AG08396 (cell line): ENCODE data around the gene RASSF1.
A peak's percentile ranks its signal among the peaks of the same experiment; 100 is the strongest.

Source experiments
- DNase-seq: peaks from one replicate; pipeline ENCODE4 v3.0.0; 2012; ENCODE audit warnings: low spot score, mixed read lengths

The RASSF1 gene

DNA sequence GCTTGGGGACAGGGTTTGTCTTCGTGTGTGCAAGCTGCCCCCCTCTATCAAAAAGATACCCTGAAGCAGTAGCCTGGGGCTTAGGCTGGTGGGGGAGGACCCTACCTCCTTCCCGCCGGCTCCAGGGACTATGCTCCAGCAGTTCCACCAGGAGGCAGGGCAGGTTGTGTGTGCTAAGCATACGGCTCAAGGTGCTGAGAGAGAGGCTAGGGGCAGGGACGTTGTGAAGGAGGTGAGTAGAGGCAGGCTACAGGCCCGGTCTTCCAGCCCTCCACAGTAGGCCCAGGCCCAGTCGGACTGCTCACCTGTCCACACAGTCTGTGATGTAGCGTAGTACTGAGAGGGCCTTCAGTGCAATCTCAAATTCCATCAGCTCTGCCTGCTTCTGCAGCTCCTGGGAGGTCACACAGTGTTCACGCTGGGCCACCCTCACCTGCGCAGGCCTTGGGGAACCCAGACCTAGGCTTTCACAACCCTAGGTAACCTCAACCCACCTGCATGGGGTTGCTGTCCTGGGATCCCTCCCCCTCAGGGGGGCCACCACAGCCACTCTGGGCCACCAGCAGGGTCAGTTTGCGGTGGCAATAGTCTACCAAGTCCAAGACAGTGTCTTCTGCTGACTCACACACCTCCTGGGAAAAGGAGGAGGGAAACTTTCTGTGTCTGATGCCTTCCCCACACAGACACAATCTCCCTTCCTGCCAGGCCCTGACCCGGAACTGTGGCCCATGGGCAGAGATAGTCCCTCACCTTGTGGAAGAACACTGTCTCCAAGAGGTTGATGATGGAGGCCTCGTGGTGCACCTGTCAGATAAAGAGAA lies 2.4 kb upstream of the RASSF1 start:
- DNase-seq = no peak

- DNase-seq = no peak
Measured at GRCh38 chr3:50341996-50342650, 1.5 kb upstream of the RASSF1 start.

- no peak for DNase-seq
Measured at GRCh38 chr3:50341537-50341936, 901 bp upstream of the RASSF1 start.

GRCh38 chr3:50340147-50340447 lies 539 bp downstream of the RASSF1 start:
- DNase-seq = no peak

- DNase-seq = peak; percentile 63
Measured at GRCh38 chr3:50339485-50340146, 1.0 kb downstream of the RASSF1 start.

DNA sequence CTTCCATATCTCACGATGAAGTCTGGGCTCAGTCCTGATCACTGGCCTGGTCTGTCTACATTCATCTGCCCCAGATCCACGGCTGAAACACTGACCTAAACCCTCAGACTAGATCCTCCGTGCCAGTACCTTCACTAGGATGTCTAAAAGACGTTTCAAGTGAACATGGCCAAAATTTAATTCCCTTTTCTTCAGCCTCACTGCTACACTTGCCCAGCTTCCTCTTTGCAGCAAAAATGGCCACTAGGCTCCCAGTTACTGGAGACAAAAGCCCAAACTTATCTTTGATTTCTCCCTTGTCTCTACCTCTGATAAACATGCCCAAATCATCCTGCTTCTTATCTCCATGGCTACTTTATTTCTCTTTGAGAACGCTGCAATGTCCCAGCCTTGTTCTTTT lies 1.7 kb downstream of the RASSF1 start:
- DNase-seq = no peak

- DNase-seq = peak; percentile 99
Measured at GRCh38 chr3:50337175-50337861, 3.3 kb downstream of the RASSF1 start.

GRCh38 chr3:50336452-50337174 lies 4.0 kb downstream of the RASSF1 start:
- DNase-seq = no peak

DNA sequence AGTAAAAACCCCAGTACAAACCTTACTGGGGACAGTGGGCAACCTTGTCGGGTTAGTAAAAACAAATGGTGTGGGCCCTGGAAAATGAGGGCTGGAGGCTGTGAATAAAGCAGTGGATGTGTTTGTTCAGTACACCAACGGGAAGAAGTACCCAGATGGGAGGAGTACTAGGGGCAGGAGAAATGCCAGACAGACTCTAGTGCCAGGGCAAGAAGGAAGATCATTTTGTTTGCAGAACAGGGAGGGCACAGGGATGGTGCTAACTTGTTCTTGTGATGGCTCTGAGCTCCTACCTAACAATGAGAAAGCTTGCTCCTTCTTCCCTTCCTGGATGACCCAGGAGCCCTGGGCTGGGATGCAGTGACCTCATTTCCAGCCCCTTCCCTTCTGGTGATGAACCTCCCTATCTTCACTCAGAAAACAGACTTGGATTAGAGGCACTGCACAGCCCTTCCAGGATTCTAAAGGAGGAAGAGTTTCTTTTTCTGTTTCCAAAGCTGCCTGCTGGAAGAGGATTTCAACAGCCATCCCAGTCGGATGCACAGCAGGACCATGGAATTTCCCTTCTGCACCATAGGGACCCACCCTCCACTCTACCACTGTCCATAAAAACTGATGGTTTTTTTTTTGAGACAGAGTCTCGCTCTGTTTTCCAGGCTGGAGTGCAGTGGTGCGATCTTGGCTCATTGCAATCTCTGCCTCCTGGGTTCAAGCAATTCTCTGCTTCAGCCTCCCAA lies 6.1 kb downstream of the RASSF1 start:
- no peak for DNase-seq

- no peak for DNase-seq
Measured at GRCh38 chr3:50333744-50334328, 6.8 kb downstream of the RASSF1 start.

DNA sequence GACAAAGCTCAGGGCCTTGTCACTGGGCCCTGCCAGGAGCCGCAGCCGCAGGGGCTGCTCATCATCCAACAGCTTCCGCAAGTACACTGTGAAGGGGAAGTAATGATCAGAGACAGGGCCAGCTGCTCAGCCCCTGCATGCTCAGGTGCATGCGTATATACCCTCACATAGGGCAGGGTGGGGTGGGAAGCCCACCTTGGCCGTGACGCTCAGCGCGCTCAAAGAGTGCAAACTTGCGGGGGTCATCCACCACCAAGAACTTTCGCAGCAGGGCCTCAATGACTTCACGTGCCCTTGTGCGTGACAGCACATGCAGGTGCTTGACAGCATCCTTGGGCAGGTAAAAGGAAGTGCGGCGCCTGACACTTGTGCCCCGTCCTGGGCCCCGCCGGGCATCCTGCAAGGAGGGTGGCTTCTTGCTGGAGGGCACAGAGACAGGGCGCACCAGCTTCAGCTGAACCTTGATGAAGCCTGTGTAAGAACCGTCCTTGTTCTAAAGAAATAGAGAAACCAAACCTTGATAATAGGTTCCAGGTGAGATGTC lies 9.2 kb downstream of the RASSF1 start:
- DNase-seq = no peak

DNA sequence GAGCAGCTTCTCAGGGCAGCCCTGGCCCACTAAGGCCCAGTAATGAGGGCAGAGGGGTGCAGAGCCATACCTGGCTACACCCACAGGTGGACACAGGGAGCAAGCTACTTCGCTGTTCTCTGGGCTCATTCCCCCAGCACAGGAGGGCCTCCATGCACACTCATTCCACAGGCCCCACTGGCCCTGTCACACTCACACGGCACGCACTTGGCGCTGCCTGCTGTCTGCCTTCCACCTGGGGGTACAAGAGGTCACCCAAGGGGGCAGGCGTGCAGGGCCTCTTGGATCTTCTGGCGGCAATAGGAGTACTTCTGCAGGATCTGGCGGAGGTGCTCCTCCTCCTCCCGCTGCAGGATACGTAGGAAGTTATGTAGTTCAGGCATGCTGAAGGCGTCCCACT lies 10.3 kb downstream of the RASSF1 start:
- DNase-seq = no peak

GRCh38 chr3:50327943-50328691 lies 12.5 kb downstream of the RASSF1 start, which contains the start of gene TUSC2:
Gene TUSC2, minus strand, starts transcription at chr3:50328223. Its CDS starts 124 bp downstream, at chr3:50328099.
- peak; percentile 98 for DNase-seq

DNA sequence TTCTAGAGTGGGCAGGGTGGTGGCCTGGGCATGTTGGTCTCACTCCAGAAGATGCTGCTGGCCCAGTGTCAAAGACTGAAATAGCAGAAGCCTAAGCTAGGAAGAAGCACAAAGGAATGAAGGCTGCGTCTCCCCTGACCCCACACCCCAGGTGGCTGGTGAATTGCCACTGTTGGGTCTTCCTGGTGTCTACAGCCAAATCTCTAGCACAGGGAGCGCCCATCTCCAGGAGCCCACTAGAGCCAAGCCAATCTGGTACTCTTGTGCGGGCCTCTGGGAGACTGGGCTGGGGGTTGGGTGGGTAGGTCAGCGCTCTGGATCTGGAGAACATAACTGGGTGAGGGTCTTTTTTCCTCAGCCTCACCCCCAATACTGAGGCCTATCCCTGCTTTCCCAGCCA lies 13.5 kb downstream of the RASSF1 start:
- DNase-seq = no peak

DNA sequence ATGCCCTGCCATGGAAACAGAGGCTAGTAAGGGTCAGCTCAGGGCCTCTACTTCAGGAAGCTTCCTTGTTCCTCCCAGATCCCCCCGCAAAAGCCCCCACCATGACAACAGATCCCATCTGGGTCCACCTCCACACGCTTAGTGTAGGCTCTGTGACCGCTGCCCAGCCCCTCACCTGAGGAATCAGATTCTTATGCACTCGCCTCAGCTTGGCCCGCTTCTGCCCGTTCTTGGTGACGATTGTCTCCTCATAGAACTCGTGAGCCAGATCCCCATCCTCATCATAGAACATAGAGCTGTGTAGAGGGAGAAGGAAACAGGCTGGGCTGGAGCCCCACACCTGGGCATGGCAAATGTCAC lies 14.5 kb downstream of the RASSF1 start:
- no peak for DNase-seq

GRCh38 chr3:50325497-50326181 lies 15.0 kb downstream of the RASSF1 start:
- no peak for DNase-seq

DNA sequence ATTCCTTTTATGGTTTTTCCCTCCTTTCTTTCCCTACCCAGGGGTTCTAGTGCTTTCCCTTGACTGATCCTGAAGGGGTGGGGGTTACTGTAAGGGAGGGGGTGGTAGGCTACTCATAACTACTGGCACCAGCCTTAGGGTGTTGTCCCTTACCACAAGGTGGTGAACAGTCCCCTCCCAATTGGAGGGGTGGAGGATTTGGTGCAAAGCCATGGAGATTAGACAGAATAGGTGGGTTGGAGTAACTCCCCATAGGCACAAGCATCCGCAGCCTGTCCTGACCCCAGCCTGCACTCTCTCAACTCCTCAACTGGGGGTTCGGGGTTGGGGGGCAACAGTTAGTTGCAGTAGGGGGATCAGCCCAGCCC lies 15.5 kb downstream of the RASSF1 start:
- DNase-seq = no peak

DNA sequence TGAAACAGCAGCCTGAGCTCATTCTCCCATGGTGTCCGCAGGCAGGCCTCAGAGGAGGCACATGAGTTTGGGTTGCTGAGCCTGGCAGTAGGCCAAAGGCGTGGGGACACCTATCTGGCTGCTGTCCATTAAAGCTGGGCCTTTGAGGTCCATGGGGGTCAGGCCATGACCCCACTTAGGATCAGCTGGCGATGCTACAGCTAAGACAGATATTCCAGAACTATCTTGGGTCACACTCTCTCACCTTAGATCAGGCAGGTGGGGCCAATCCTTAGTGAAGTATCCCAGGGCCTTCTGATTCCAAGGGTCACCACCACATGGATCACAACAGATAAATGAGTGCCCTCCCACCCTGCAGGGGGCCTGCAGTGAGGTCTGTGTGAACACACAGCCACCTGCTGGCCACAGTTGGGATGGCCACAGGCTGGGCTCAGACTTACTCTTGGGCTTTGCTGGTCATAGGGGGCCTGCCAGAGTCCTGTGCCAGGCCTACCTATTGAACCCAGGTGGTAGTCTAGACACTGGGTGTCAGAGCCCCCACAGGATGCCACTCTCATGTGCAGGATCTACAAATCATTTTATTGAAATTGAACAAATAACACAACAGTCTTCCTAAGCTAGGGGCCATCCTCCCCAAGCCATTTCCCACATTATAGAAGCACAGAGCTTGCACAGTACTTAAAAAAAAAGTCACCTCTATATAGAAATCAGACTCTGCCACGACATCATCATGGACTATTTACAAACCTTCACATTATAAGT lies 16.1 kb downstream of the RASSF1 start:
- peak; percentile 84 for DNase-seq
